Panc1 (cell line): ENCODE results near the gene ETV5. TPM values are rescaled to one million over a fixed set of nuclear protein-coding genes. Genes with fewer than 3 reads are reported as not detected.

ENCODE experiments used
- ATAC-seq: fragments of 200-7000 bp; cut with Tn5 transposase; 2 replicates; pipeline ENCODE4 v1.9.1; 2020; ENCODE audit warnings: mild to moderate bottlenecking, moderate library complexity
- BruUV-seq: library from RNA; stranded (reverse); fragments of 400-500 nt; replicated peaks from 2 replicates; lab custom pipeline; 2021; lab: Mats Ljungman, UMichigan
- CTCF ChIA-PET: fragments of 300-600 bp; sonication (Branson Sonifier 250); formaldehyde crosslinking; loops from one replicate; lab custom pipeline; 2022; ENCODE audit warnings: antibody characterized with exemption; lab: Charles Lee
- POLR2A ChIA-PET: fragments of 300-600 bp; sonication (Branson Sonifier 250); formaldehyde crosslinking; loops from one replicate; lab custom pipeline; 2022; ENCODE audit warnings: antibody characterized with exemption; lab: Charles Lee
- DNase-seq: peaks from one replicate; pipeline ENCODE4 v3.0.0-alpha.2; 2010; ENCODE audit warnings: low read depth, low spot score
- H3K27ac ChIP-seq: 2 replicates; pipeline ENCODE4 v1.5.1; 2011; ENCODE audit warnings: mild to moderate bottlenecking, low read length, inconsistent platforms
- H3K27me3 ChIP-seq: fragments of 200-500 bp; sonication (Bioruptor generic); 2 replicates; pipeline ENCODE4 v1.6.0; 2014; ENCODE audit warnings: low read length, inconsistent platforms; ENCODE audit not compliant: control insufficient read depth, insufficient read depth
- H3K36me3 ChIP-seq: fragments of 200-500 bp; sonication (Bioruptor generic); 2 replicates; pipeline ENCODE4 v1.5.1; 2014; ENCODE audit warnings: inconsistent platforms, mild to moderate bottlenecking, low read length, moderate library complexity; ENCODE audit not compliant: control insufficient read depth, insufficient read depth
- H3K4me1 ChIP-seq: 2 replicates; pipeline ENCODE4 v1.5.1; 2011; ENCODE audit warnings: inconsistent platforms, mild to moderate bottlenecking, low read length, moderate library complexity; ENCODE audit not compliant: control insufficient read depth, insufficient read depth
- H3K4me3 ChIP-seq, 2 experiments: 2 replicates each; pipeline ENCODE4 v1.5.1; 2011 to 2012; ENCODE audit warnings: low read depth in 2 of 2, low read length in 2 of 2, mild to moderate bottlenecking in 2 of 2, inconsistent platforms in 1 of 2, moderate library complexity in 1 of 2
- H3K9me3 ChIP-seq: fragments of 200-500 bp; sonication (Bioruptor generic); 2 replicates; pipeline ENCODE4 v1.5.1; 2014; ENCODE audit warnings: low read depth, mild to moderate bottlenecking, inconsistent platforms, low read length, moderate library complexity; ENCODE audit not compliant: control insufficient read depth, insufficient read depth
- POLR2AphosphoS5 ChIP-seq: IDR thresholded peaks from 2 replicates; pipeline ENCODE4 v1.6.1; 2012; ENCODE audit warnings: mild to moderate bottlenecking, low read depth, low read length, moderate library complexity
- SIN3A ChIP-seq: IDR thresholded peaks from 2 replicates; pipeline ENCODE4 v1.6.1; 2012; ENCODE audit warnings: low read depth, mild to moderate bottlenecking, low read length, moderate library complexity, borderline replicate concordance; ENCODE audit not compliant: insufficient read depth
- TCF7L2 ChIP-seq: IDR thresholded peaks from 2 replicates; pipeline ENCODE4 v1.6.1; 2011; ENCODE audit warnings: mild to moderate bottlenecking, low read depth, low read length, inconsistent platforms
- in situ Hi-C: cut with HindIII; loops from 2 replicates; pipeline ENCODE4 v1.10.0; 2016; ENCODE audit warnings: low sequenced_read_pairs, low pct_unique_long_range_greater_than_20kb
- intact Hi-C: fragments of 100-400 bp; cut with micrococcal nuclease; formaldehyde crosslinking; loops from one replicate; pipeline ENCODE4 v1.10.0; 2022; ENCODE audit not compliant: unreplicated experiment
- total RNA-seq: library from RNA; stranded (reverse); gene quantifications from one replicate; pipeline ENCODE4 v1.2.1, GENCODE V29; 2021; ENCODE audit not compliant: unreplicated experiment
- TF ChIP-seq, protein P1 (sequence below), 2 experiments: IDR thresholded peaks; 2 replicates each; pipeline ENCODE4 v1.6.1; 2011 to 2012; ENCODE audit warnings: low read depth in 2 of 2, control low read depth in 1 of 2, low read length in 1 of 2, mild to moderate bottlenecking in 1 of 2, moderate library complexity in 1 of 2; ENCODE audit not compliant: insufficient read depth in 1 of 2
- TF ChIP-seq, protein P2 (sequence below): fragments of 450-650 bp; IDR thresholded peaks from 2 replicates; pipeline ENCODE4 v1.5.1; 2017; ENCODE audit warnings: mild to moderate bottlenecking

The ETV5 gene
- total RNA-seq, 1 experiment from 2014 or later, result 79.3 TPM

DNA sequence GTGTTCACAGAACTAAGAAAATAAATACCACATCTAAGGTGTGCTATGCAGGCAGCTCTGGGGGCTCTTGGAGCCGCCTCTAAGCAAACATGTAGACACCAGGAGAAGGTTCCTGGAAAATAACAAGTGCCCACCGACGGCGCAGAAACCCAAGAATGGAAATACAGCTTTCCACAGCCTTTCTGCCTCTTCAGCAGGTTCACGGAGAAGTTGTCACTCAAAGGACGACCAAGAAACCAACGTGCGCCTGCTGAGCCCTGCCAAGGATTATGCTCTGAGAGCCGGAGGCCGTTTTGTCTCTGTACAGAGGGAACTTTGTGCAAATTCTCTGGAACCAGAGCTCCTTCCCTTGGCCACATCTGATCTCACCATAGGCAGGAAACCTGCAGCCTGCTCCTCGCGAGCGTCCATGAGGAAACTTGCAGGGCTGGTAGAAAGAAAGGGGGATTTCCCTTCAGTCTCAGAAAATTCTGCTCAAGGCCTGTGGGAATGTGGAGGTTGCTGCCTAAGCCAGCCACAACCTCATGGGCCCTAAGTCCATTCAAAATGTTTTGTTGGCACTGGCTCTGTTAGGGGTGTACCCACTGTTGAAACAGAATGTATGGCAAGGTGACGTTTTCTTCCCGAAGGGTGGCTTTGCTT, 40.6 kb upstream of the ETV5 start:
- BruUV-seq, result no TSS peak
- H3K9me3 ChIP-seq, result no peaks in the 10 kb centered on the region
- no peak for DNase-seq
- in situ Hi-C loops, result no loop called here
- ATAC-seq, result no peak
- ChIA-PET CTCF (interaction anchor here (0.5 kb wide), 1 partner anchor 42 kb away, joined by 3 read pairs; no protein-coding TSS in a partner anchor), POLR2A (no interaction called here)
- H3K36me3 ChIP-seq, result no peaks in the 10 kb centered on the region
- no peak overlapping the region for H3K4me3 ChIP-seq
- H3K27ac ChIP-seq, result no peak overlapping the region
- no peak for TF ChIP-seq TCF7L2
- H3K27me3 ChIP-seq, result peaks cover 2% of the 10 kb centered on the region
- H3K4me1 ChIP-seq, result no peaks in the 10 kb centered on the region
- intact Hi-C loops, result no loop called here

DNA sequence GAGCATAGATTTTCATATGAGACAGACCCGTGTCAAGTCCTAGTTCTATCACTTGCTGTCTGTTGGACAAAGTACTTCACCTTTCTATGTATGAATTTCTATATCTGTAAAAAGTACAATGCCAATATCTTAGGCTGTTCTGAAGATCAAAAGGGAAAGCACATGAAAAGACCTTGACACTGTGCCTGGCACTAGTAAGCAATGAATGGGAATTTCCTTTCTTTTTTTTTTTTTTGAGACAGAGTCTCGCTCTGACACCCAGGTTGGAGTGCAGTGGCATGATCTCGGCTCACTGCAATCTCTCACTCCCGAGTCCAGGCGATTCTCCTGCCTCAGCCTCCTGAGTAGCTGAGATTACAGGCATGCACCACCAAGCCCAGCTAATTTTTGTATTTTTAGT, 35.4 kb upstream of the ETV5 start:
- Histone ChIP-seq H3K27me3 (peaks cover 2% of the 10 kb centered on the region), H3K9me3 (no peaks in the 10 kb centered on the region), H3K36me3 (no peaks in the 10 kb centered on the region), H3K27ac (no peak overlapping the region), H3K4me1 (no peaks in the 10 kb centered on the region), H3K4me3 (no peak overlapping the region)
- intact Hi-C loops, result no loop called here
- TF ChIP-seq SIN3A (no peak), POLR2AphosphoS5 (no peak), TCF7L2 (no peak)
- TF ChIP-seq, protein P1, sequence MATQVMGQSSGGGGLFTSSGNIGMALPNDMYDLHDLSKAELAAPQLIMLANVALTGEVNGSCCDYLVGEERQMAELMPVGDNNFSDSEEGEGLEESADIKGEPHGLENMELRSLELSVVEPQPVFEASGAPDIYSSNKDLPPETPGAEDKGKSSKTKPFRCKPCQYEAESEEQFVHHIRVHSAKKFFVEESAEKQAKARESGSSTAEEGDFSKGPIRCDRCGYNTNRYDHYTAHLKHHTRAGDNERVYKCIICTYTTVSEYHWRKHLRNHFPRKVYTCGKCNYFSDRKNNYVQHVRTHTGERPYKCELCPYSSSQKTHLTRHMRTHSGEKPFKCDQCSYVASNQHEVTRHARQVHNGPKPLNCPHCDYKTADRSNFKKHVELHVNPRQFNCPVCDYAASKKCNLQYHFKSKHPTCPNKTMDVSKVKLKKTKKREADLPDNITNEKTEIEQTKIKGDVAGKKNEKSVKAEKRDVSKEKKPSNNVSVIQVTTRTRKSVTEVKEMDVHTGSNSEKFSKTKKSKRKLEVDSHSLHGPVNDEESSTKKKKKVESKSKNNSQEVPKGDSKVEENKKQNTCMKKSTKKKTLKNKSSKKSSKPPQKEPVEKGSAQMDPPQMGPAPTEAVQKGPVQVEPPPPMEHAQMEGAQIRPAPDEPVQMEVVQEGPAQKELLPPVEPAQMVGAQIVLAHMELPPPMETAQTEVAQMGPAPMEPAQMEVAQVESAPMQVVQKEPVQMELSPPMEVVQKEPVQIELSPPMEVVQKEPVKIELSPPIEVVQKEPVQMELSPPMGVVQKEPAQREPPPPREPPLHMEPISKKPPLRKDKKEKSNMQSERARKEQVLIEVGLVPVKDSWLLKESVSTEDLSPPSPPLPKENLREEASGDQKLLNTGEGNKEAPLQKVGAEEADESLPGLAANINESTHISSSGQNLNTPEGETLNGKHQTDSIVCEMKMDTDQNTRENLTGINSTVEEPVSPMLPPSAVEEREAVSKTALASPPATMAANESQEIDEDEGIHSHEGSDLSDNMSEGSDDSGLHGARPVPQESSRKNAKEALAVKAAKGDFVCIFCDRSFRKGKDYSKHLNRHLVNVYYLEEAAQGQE (IDR thresholded peaks at IDR 0.05; ENCODE audit: insufficient read depth in 1 of 2, low read depth in 2 of 2, low read length in 1 of 2), result no peak
- TF ChIP-seq, protein P2, sequence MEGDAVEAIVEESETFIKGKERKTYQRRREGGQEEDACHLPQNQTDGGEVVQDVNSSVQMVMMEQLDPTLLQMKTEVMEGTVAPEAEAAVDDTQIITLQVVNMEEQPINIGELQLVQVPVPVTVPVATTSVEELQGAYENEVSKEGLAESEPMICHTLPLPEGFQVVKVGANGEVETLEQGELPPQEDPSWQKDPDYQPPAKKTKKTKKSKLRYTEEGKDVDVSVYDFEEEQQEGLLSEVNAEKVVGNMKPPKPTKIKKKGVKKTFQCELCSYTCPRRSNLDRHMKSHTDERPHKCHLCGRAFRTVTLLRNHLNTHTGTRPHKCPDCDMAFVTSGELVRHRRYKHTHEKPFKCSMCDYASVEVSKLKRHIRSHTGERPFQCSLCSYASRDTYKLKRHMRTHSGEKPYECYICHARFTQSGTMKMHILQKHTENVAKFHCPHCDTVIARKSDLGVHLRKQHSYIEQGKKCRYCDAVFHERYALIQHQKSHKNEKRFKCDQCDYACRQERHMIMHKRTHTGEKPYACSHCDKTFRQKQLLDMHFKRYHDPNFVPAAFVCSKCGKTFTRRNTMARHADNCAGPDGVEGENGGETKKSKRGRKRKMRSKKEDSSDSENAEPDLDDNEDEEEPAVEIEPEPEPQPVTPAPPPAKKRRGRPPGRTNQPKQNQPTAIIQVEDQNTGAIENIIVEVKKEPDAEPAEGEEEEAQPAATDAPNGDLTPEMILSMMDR, result no peak
- ChIA-PET CTCF (no interaction called here), POLR2A (no interaction called here)
- ATAC-seq (no peak), DNase-seq (no peak)
- in situ Hi-C loops, result no loop called here
- no TSS peak for BruUV-seq

DNA sequence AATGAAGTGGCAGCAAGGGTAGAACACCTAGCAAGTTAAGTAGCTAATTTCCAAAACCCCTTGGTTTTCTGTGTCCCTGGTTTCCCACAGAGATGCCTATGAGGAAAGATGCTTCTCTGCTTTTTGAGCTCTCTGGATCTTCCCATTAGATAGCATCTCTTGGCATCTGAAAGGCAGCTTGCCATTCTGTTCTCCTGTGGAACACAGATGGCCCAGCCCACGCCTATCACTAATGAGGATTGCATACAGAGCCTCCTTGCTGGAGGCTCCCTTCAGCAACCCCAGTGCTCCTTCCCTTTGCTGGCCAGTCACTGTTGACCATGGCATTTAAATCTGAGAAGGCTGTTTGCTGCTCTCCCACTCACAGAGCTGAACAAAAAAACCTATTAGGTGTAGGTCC, 34.4 kb upstream of the ETV5 start:
- DNase-seq, result no peak
- H3K4me3 ChIP-seq, result no peak overlapping the region
- POLR2A ChIA-PET, result no interaction called here
- CTCF ChIA-PET, result no interaction called here
- TF ChIP-seq SIN3A (no peak), POLR2AphosphoS5 (no peak), TCF7L2 (no peak)
- TF ChIP-seq, protein P1 (IDR thresholded peaks at IDR 0.05; ENCODE audit: insufficient read depth in 1 of 2, low read depth in 2 of 2, low read length in 1 of 2), result no peak
- TF ChIP-seq, protein P2, result no peak
- H3K27ac ChIP-seq, result no peak overlapping the region
- no peaks in the 10 kb centered on the region for H3K36me3 ChIP-seq
- no TSS peak for BruUV-seq
- no peak for ATAC-seq
- in situ Hi-C loops, result no loop called here
- peaks cover 2% of the 10 kb centered on the region for H3K27me3 ChIP-seq
- intact Hi-C loops, result no loop called here
- H3K4me1 ChIP-seq, result no peaks in the 10 kb centered on the region
- no peaks in the 10 kb centered on the region for H3K9me3 ChIP-seq
